ELF-1 (cell line): ENCODE measurements around the gene AKR1B15.
"Not testable (repeated sequence)": the region's sequence is repeated elsewhere in the genome, so short reads cannot be mapped to it uniquely, and the experiment has no call there.

Source experiments
- DNase-seq: peaks from one replicate; pipeline ENCODE4 v3.0.0-alpha.2; 2016; ENCODE audit warnings: low read depth, low spot score

AKR1B15 gene

DNA sequence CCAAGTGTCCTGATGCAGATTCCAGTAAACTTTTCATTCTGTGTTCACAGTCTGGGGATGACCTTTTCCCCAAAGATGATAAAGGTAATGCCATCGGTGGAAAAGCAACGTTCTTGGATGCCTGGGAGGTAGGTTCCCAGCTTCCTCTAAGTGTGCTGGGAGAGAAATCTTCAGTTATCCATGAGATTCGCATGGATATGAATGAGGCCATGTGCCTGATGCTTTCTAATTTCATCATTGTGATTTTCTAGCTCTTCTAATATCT, 16.0 kb upstream of the AKR1B15 start:
- no peak for DNase-seq

DNA sequence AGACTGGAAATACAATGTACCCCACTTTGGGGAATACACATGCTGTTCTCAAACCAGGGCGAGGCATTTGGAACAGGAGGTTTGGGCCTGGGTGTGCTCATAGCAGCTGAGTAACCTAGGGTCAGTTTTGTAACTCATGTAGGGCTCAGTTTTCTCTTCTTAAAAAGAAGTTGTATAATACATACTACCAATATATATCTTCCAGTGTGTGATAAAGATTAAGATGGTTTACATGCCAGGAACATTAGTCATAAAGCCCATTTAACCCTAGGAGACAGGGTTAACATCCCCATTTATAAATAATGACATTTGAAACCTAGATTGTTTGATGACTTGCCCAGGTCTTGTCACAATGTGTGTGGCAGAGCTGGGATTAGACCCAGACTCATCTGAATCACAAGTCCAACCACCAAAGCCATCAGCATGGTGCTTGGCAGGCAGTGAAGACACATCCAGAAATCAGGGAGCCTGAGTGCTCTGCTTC, 15.6 kb upstream of the AKR1B15 start:
- DNase-seq: no peak

DNA sequence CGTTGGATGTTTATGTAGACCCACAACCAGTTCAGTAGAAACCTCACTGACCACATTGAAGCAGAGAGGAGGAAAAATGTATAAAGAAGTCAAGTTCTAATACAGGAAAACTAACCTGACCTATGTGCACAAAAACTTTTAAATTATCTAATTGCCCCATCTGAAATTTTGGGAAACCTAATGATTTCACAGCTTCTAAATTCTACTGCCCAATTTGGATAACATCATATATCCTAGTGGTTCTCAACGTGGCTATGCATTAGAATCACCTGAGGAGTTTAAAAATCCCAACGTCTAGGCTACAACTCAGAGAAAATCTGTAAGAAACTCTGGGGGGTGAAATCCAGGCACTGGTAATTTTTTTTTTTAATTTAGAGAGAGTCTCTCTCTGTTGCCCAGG, 14.3 kb upstream of the AKR1B15 start:
- DNase-seq: no peak

GRCh38 chr7:134535272-134535918, 13.5 kb upstream of the AKR1B15 start:
- no peak for DNase-seq

DNA sequence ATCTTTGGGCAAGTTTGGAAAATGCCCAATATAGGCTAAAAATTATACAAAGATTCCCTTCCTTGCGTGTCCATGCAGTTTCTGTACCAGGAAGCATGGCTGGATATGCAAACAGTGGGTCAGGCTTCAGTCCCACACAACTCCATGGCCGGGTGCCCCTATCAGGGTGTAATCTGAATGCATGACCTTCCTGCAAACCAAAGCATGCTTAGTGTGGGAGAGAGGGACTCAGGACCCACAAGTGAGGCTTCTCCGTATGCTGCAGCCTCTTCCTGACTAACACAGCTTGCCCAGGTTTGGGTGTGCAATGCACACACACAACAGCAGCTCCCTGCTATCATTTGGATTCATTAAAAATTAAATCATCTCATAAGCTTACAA, 13.0 kb upstream of the AKR1B15 start:
- no peak for DNase-seq

GRCh38 chr7:134536558-134536957, 12.4 kb upstream of the AKR1B15 start:
- not testable (repeated sequence) for DNase-seq

- DNase-seq: not testable (repeated sequence)
Observed at GRCh38 chr7:134537273-134537781, 11.6 kb upstream of the AKR1B15 start.

DNA sequence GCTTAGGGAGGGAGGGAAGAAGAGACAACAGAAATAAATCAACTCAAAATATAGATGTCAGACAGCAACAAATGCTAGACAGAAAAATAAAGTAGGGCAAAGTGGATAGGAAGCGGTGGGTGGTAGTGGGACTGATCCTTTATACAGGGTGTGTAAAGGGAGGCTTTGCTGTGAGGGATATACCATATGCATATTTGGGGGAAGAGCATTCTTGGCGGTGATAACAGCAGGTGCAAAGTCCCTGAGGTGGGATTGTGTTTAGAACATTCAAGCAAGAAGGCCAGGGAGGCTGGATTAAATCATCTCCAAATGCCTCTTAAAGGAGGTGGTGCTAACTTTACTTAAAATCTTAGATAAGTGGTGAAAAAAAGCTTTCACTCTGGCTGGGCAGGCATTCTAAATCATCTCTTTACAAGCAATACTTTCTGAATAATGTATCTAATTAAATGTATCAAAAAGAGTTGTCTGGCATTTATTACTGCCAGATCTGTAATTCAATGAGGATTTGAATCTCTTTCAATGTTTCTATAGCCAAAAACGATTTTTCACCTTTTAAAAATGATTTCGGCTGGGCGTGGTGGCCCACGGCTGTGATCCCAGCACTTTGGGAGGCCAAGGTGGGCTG, 9.4 kb upstream of the AKR1B15 start:
- DNase-seq: no peak

- DNase-seq: not testable (repeated sequence)
Observed at GRCh38 chr7:134541501-134542194, 7.3 kb upstream of the AKR1B15 start.

DNA sequence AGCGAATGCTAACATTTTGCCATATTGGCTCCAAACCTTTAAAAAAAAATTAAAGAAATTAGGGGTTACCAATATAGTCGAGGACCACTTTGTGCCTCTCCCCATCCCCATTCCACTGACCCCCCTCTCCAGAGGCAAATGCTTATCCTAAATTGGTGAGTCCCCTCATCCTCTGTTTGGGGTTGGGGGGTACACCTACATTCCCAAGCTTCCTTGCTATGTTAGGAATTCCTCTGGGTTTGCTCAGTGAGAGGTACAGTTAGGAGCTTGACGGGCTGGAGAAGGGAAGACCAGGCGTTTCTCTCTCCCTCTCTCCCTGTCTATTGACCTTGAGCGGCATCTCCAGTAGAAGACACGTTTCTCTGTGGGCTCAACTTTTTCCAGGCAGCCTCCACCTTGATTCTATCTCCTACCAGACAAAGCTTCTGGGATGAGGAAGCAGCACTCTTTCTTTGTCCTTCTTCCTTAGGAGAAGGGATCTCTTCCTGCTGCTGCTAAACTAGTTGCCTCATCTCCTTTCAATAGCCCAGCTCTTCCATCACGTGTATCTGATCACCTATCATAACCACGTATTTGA, 6.6 kb upstream of the AKR1B15 start:
- no peak for DNase-seq

DNA sequence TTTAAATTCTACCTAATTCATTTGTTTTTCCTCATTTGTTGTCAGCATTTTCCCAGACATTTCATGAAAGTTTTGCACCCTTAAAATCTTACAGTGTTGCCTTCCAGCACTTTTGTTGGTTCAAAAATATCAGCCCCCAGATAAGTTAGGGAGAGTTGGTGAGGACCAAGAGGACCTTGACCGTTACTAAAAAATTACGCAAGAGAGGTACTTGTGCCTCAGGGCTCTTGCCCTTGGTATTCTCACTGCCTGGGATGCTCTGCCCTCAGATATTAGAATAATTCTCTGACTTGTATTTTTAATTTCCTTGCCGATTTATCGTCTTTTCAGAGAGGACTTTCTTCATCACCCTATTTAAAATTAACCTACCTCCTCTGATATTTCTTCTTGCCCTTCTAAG, 3.5 kb upstream of the AKR1B15 start:
- no peak for DNase-seq

- no peak for DNase-seq
Observed at GRCh38 chr7:134545918-134546317, 3.0 kb upstream of the AKR1B15 start.

DNA sequence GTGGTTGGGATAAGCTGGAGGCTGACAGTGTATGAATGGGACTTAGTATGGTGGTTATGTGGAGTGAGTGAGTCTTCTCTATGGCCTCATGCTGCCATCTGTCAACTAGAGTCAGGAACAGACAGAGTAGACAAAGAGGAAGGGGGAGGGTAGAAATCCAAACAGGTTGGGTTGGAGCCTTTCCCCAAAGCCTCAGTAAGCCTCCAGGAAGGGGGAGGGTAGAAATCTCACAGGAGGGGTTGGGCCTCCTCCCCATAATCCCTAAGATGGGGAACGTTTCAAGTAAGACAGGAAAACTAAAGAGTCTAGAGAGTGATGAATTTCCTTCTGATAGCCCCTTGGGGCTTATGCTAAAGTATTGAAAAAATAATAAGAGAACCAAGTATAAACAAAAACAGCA, 2.0 kb upstream of the AKR1B15 start:
- peak; percentile 61 for DNase-seq

DNA sequence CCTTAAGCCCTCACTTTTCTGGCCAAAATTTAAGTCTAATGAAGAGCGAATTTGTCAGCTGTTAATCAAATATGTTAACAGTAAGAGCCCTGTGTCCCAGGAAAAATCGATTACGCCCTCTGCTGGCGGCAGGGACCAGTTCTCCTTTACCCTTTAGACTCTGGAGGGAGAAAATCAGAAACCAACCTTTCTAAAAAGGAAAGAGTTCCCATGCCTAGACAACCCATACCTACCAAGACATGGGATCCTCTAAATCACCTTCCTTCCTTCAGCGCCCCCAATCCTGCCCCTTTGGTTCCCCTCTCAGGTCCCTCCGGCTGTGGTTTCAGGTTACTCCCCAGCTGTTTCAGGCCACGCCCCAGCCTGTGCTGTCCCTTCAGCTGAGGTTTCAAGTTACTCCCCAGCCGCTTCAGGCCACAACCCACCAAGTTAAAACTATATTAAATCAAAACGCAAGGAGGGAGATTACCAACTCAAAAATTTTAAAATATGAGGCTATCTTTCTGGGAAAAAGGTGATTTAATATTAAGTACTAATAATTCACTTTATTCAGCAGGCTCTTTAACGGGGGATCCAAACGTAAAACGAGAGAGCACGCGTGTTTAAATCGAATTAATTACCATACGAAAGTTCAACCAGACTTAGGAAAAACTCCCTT, 1.4 kb upstream of the AKR1B15 start:
- peak; percentile 85 for DNase-seq

- no peak for DNase-seq
Observed at GRCh38 chr7:134549366-134549765, 456 bp downstream of the AKR1B15 start.

DNA sequence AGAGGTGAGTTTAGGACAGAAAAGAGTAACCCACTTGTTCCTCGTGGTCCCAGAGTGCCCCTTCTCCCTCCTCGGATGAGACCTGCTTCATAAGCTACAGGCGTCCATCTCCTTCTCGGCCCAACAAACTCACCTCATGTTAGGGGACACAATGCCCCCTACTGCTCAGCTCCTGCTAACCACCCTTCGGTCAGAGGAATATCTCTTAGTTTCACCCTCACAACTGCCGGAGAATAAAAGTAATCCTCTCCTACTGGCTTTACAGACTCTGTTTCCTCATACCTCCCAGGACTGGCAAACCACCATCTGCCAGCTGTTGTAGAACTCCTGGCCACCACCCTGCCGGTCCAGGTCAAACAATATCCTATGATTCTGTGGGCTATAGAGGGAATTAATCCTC, 3.2 kb downstream of the AKR1B15 start:
- peak; percentile 53 for DNase-seq

- DNase-seq: peak; percentile 50
Observed at GRCh38 chr7:134553976-134554375, 5.1 kb downstream of the AKR1B15 start.

- no peak for DNase-seq
Observed at GRCh38 chr7:134554417-134554966, 5.6 kb downstream of the AKR1B15 start.

DNA sequence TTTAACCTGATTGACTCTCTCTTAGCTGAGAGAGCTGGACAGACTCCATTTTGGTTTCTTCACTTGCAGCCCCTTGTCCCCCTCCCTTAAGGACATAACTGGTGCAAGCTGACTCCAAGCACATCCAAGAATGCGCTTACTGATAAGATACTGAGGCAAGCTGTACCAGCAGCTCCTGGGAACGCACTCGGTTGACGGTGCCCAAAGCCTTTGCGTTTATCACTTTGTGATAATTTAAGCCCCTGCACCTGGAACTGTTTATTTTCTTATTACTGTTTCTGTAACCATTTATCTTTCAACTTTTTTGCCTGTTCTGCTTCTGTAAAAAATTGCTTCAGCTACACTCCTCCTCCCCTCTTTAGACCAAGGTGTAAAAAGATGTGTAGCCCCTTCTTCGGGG, 8.5 kb downstream of the AKR1B15 start:
- DNase-seq: no peak

DNA sequence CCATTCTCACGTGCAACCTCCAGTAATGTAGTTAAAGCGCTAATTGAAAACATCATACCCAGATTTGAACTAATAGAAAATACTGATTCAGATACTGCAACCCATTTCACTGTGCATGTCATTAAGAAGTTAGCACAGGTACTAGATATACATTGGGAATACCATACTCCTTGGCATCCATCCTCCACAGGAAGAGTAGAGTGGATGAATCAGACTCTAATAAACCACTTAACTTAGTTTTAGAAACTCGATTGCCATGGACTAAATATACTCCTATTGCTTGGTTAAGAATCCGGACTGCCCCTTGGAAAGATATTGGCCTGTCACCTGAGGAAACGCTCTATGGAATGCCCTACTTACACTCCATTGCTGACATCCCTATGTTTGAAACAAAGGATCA, 9.5 kb downstream of the AKR1B15 start:
- DNase-seq: no peak

GRCh38 chr7:134561616-134562015, 12.7 kb downstream of the AKR1B15 start:
- not testable (repeated sequence) for DNase-seq

GRCh38 chr7:134562136-134562535, 13.2 kb downstream of the AKR1B15 start:
- no peak for DNase-seq
